Measurements from ENCODE around the gene SMU1. TPM values are rescaled to one million over a fixed set of nuclear protein-coding genes. Genes with fewer than 3 reads are reported as not detected.

Gene SMU1
- 10 to 100 TPM in 2 of 3 donors, 1 to 10 TPM in 1; 4.7 to 13.9 (median 10.5) TPM for polyA plus RNA-seq

DNA sequence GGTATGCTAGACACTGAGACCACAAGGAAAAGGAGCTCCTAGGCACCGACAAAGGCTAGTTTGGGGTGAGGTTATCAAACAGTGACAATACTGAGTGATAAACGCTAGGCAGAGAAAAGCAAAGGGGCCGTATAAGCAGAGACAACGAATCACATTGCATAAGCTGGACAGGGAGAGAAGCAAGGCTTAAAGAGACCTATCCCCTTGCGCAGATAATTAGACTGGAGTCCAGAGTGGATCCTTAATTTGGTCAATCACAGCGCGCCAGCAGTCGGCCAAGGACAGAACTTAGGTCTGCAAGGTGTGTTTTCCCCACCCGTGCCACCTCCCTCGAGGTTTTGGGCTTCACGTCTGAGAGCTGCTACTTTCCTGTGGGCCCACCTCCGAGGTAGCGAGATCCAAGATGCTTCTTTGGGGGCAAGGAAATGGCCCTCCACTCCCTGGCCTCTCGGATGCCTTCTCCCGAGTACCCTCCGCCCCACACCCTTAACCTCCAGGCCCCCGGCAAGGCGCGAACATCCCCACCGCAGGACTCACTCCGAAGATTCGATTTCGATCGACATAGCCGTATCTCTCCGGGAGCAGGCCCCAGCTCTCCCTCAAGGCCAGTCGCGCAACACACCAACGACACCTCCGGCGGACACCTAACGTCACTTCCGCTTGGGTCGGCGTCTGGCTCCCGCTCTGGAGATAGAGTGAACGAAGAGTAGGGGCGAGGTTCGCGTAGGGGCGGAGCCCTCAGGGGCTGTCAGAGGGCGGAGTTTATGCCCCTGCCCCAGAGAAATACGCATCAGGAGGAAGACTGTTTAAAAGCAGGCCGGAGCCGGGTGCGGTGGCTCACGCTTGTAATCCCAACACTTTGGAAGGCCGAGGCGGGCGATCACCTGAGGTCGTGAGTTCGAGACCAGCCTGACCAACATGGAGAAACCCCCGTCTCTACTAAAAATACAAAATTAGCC, at the start of gene SMU1:
Gene SMU1, minus strand, starts transcription at position 629 of the 959 bp plus-strand sequence. Its CDS starts 66 bp downstream, at position 563.
- peak within 1 kb of the TSS; percentile 31 for H3K27ac ChIP-seq (ENCODE audit: low read depth, low read length)
- WGBS, 3 donors = 0 to 1% (median 0%) methylated on average over 53 of the region's 53 CpGs

DNA sequence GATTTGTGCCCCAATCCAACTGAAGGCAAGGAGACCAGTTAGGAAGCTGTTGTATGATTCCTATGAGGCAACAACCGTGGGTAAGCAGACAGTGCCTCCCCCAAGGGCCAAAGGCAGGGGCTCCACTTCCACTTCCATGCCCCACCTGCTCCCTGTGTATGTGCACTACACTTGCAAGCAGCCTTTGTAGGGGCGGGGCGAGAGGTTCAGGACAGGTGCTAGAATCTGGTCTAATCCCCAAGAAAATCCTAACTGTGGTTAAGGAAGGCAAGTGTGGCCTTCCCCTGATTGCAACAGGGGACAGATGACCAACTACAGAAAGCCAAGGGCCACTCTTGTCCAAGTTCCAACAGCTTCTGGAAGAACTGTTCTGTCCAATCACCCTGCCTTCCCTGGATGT, 49.0 kb upstream of the SMU1 start:
- no peak overlapping the region for H3K27ac ChIP-seq (ENCODE audit: low read depth, low read length)
- 68 to 80% (median 76%) methylated on average over 3 of the region's 3 CpGs for WGBS, 3 donors

DNA sequence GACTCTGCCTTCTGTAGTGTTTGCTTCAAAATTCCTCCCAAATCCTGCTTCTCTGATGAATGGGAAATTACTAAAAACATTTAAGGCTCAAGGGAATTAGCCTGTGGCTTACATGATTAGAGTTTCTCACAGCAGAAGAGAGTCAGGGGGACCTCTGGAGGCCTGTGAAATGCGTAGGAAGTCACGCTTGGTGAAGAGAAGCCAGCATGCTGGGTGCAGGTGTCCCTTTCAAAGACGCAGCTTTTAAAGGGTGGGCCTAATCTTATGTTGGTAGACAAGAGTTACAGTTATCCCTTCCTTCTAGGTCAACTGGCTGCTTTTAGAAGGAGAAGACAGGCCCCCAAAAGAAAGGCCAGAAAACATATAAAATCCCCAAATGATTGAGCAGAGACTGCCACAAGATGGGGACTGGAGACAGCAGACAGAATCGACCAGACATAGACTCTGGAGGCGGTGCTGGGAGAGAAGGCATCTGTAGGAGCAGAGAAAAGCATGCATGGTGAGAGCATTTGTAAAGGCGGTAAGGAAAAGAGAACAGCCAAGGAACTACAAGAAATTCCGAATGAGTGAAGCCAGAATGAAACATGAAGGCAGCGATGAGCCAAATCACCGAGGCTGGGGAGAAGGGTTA, 48.4 kb upstream of the SMU1 start:
- H3K27ac ChIP-seq (ENCODE audit: low read depth, low read length) = no peak overlapping the region
- 72 to 77% (median 73%) methylated on average over 9 of the region's 9 CpGs for WGBS, 3 donors

DNA sequence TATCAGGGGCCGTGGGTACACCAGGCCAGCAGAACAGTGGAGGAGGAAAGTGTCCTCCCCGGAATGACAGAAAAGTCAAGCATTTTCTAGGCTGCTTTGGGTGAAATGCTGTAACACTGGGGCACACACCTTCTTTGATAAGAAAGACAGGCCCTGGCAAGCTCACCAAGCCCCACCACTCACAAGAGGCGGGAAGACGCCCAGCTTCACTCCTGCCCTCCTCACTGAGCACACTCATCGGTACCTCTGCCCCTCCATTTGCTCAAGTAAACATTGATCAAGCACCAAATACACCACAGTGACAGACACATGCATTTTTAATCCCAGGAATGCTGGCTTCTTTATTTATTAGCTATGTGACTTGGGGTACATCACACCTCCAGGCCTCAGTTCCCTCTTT, 47.6 kb upstream of the SMU1 start:
- WGBS, 3 donors = 91 to 94% (median 94%) methylated on average over 5 of the region's 5 CpGs
- no peak overlapping the region for H3K27ac ChIP-seq (ENCODE audit: low read depth, low read length)

DNA sequence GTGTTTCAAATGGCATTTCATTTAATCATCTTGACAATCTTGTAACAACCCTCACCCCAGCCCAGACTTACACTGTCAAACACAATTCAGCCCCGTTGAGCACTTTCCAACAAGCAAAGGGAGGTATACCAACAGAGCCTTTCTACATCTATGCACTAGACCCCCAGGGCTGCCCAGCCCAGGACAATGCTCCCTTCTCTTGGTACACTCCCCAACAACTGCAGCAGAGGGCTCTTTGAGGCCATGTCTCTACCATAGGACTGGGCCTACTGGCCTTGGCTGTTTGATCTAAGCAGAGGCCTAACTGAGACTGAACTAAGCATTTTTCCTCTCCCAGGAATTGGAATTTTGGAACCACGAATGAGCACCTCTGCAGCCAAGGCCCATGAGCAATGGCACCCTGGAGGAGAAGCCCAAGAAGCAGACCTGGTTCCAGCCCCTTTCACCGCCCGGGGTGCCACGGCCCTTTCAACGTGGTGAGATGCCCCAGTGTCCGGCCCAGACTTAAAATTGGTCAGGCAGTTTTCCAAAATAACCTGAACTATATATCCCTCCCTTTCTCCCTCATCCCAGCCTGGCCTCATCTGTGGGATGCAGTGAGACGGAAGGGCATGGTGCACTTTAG, 47.0 kb upstream of the SMU1 start:
- no peak overlapping the region for H3K27ac ChIP-seq (ENCODE audit: low read depth, low read length)
- WGBS, 3 donors = 93 to 95% (median 94%) methylated on average over 8 of the region's 8 CpGs

DNA sequence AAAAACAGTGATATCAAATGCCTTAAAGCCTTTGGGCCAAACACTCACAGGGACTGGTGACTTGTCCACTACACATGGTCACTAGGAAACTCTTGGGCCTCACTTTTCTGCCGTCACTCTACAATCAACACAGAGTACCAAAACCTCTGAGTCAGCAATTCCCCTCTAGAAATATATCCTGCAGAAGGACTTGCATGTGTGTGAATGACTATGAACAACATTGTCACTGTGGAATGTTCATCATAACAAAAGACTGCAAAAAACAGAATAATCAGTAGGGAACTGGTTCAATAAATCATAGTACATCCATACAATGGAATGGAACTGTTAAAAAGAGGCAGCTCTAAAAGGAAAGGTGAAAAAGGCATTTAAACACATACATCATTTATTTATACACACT, 44.1 kb upstream of the SMU1 start:
- 81 to 86% (median 86%) methylated on average over 1 of the region's 1 CpG for WGBS, 3 donors
- no peak overlapping the region for H3K27ac ChIP-seq (ENCODE audit: low read depth, low read length)

DNA sequence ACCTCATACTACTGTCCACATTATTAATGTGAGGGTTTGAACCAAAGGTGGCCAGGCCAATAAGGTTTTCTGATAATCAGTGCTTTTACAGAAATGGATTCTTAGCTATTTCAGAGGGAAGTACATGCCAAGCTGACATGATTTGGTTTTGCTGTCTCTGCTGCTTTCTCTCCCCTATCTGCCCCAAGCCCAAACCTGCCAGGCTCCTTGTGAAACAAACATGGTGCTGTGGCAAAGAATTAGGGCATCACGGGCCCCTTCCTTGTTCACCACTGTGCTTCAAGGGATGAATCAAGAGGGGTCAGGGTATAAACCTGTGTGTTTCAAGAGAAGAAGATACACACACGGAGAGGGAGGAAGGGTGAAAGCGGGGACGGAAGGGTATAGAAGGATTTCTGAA, 41.3 kb upstream of the SMU1 start:
- no peak overlapping the region for H3K27ac ChIP-seq (ENCODE audit: low read depth, low read length)
- WGBS, 3 donors = 81 to 96% (median 88%) methylated on average over 4 of the region's 4 CpGs

DNA sequence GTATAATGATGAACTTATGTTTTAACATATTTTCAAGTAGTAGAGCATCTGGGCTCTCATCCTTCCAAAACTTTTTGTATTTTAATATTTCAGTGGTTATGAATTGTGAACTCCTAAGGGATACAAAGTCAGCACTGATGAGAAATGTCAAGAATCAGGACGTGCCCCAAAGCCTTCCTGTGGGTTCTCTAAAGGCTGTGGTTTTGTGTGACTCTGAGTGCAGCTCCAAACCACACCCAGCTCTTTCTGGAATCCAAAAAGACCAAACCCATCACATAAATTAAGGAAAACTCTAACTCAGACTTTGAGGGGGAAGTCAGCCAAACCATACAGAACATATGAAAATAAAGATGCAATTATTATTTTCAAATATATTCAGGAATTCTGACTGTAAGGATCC, 40.8 kb upstream of the SMU1 start:
- 7 to 66% (median 9%) methylated on average over 1 of the region's 1 CpG for WGBS, 3 donors
- H3K27ac ChIP-seq (ENCODE audit: low read depth, low read length) = no peak overlapping the region

DNA sequence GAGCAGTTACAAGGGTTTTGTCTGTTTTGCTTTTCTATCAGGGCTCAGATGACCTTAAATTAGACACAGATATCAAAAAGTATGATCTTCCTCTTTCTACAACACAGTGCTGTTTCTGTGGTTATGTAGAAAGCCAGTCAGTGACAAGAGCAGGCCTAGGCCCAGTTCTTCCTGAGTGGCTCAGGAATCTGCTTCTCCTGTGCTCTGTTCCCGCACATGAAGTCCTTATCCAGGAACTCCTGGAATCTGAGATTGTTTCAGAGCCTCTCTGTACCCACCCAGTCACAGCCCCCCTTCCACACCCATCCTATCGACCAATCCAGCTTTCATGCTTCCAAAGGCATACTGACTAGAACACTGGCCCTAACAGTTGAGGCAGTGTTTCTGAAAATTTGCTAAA, 40.4 kb upstream of the SMU1 start:
- 37 to 78% (median 44%) methylated on average over 2 of the region's 2 CpGs for WGBS, 3 donors
- peak overlapping the region; percentile 17 for H3K27ac ChIP-seq (ENCODE audit: low read depth, low read length)

DNA sequence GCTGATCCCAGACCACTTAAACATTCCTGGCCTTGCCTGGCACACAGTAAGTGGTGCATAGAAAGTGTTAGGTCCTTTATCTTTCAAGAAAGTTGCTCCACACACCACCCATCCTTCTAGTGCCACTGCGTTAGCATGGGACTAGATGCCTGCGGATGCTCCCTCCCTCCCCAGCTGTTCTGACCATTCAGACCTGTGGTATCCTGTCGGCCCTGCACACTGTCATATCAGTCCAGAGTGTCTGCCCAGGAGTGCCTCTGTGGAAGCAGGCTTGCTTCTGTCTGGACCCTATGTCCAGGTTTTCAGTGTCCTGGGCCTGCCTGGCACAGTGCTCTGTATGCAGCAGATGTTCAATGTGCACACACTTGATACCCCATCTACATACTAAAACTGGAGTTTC, 38.3 kb upstream of the SMU1 start:
- 94 to 100% (median 96%) methylated on average over 3 of the region's 3 CpGs for WGBS, 3 donors
- H3K27ac ChIP-seq (ENCODE audit: low read depth, low read length) = no peak overlapping the region

DNA sequence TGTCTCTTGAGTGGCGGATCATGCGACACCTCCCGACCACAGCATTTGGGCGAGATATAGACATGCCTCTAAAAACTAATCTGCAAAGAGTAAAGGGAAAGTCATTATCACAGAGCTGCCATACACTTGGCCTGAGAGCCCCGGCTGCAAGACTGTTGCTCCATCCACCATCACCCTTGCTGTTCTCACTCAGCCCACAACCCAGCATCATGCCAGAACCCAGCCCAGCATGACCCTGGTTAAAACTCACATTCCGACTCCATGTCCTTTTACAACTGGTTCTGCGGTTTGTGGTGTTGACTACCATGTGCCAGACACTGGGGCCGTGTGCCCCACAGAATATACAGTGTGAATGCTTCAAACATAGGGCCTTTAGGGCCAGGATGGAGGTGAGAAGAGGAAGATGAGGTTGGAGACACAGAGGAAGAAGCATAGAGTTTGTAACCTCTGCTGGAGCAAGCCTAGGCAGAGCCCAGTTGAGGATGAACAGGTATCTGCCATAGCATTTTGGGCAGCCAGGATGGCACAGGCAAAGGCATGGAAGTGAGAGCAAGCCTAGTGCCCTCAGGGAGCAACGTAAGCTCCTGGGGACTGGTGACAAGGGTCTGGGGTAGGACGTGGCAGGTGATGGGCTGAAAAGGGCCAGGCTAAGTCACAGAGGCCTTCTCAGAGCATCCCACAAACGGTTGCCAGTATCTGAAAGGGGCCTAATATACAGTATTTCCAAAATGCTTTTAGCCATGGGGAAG, 37.5 kb upstream of the SMU1 start:
- no peak overlapping the region for H3K27ac ChIP-seq (ENCODE audit: low read depth, low read length)
- WGBS, 3 donors = 91 to 94% (median 92%) methylated on average over 11 of the region's 11 CpGs

DNA sequence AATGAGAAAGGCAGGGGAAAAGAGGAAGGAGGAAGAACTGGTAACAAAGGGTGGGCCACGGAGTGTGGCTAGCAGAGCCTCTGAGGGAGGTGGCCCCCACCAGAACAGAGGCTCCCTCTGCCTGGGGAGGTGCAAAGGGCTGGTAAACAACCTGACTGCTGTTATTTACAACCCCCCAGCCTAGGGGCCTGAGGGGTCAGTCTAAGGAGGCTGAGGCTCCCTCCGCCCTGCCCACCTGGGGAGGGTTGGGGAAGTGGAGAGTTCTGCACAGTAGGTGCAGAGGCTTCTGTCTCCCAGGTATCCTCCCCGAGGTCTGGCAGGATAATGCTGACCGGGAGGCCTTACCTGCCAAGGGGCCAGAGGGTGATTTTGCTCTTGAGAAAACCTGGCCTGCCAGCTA, 35.6 kb upstream of the SMU1 start:
- H3K27ac ChIP-seq (ENCODE audit: low read depth, low read length) = no peak overlapping the region
- WGBS, 3 donors = 75 to 88% (median 82%) methylated on average over 4 of the region's 4 CpGs

DNA sequence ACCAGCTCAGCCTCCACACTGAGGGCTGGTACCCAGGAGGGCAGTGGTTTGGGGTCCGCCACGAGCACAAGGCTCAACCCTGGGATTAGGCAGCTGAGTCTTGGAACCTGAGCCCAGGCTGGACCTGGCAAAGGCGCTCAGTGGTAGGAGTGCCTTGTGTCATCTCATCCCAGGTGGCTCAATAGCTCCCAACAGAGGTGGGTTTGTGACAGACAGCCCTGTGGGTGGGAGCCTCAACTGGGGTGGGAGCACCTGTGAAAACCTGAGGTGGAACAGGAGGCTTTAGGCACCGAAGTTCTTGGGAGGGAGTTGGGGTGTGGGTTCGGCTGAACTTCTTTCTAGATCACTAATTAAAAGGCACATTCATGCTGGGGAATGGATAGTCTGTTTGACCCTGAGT, 35.2 kb upstream of the SMU1 start:
- H3K27ac ChIP-seq (ENCODE audit: low read depth, low read length) = no peak overlapping the region
- WGBS, 3 donors = 89 to 91% (median 89%) methylated on average over 5 of the region's 5 CpGs

DNA sequence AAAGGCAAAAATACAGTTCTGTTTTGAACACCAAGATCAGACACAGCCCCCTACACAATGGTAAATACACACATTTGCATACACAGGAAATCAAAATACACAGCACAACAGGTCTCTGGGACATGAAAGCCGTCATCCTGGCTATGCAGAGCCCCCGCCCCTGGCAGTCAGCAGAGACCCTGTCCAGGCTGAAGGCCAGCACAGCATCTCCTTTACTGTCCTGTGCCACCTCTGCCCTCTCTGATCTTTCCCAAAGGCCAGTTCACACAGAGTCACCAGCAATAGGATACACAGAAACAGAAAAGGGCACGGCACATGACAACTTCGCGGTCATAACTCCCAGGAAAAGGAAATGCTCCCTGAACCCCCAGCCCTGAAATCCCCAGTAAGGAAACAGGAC, 34.2 kb upstream of the SMU1 start:
- no peak overlapping the region for H3K27ac ChIP-seq (ENCODE audit: low read depth, low read length)
- 84 to 96% (median 92%) methylated on average over 5 of the region's 5 CpGs for WGBS, 3 donors

DNA sequence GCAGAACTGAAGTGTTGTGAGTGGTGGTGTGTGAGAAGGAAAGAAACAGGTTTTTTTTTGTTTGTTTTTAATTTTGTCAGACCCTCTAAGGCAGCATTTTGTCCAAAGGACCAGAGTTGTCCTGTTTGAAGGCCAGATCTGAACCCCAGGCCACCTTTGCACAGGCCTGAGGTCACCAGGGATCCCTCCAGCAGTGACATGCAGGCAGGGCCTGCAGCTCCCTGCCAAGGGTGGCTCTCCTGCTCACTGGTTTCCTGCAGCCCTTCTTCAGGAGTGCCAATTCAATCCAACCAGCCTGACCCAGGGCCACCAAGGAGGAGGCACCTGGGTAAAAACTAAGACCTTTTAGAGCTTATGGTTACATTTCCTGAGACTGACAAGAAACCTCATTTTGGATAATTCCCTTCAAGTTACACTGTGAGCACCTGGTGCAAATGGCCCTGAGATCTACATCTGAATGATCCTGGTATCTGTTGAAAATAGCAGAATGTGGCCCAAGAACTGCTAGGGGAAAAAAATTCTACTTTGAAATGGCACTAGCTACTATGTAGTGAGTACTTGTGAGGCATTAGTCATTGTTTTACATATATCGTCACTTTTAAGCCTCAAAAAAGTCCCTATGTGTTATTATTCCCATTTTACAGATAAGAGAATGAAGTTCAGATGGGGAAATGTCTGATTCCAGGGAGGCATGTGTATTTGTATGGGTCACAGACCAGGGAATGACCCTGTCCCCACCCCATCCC, 33.5 kb upstream of the SMU1 start:
- no peak overlapping the region for H3K27ac ChIP-seq (ENCODE audit: low read depth, low read length)
- WGBS, 3 donors = 84 to 93% (median 91%) methylated on average over 1 of the region's 1 CpG

DNA sequence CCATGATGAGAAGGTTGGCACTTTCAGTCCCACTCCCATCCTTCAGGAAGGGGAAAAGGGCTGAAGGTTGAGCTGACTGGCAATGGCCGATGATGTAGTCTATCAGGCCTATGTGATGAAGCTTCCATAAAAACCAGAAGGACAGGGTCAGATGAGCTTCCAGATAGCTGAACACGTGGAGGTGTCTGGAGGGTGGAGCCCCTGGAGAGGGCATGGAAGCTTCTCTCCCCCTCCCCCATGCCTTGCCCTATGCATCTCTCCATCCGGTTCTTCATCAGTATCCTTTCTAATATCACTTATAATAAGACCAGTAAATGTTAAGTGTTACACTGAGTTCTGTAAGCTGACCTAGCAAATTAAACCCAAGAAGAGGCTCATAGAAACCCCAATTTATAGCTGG, 32.6 kb upstream of the SMU1 start:
- 73 to 79% (median 79%) methylated on average over 3 of the region's 3 CpGs for WGBS, 3 donors

DNA sequence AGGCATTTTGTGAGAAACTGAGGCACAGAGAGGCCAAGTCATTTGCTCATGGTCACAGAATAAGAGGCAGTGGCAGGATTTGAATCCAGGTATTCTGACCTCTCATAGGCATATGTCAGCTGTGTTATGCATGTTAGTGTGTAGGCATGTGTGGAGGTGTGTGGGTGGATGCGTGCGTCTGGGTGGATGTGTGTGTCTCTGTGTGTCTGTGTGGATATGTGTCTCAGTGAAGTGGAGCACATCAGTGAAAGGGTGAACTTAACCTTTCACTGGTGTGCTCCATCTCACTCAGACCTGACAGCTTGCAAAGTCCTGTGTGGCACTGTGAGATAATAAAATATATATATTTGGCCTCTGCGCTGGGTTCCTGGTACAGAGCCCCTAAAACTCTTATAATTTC, 32.0 kb upstream of the SMU1 start:
- 93 to 96% (median 95%) methylated on average over 3 of the region's 3 CpGs for WGBS, 3 donors
- H3K27ac ChIP-seq (ENCODE audit: low read depth, low read length) = no peak overlapping the region

More for the DNA sequence above, 32.6 kb upstream of the SMU1 start:
- H3K27ac ChIP-seq (ENCODE audit: low read depth, low read length) = no peak overlapping the region

DNA sequence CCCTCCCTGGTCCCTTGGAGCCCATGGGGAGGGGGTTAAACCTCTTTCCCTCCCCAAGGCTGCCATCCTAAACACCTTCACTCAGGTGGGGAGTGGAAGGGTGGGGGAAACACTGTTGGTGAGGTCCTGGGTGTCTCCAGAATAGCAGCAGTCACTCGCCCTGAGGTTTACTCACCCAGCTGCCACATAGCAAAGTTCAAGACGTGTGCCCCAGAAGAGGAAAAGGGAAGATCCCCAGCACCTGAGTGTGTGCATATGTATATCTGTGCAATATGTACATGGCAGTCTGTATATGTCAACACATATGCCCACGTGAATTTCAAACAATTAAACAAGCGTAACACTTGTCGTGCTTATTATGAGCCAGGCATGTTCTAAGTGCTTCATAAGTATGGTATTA, 31.3 kb upstream of the SMU1 start:
- no peak overlapping the region for H3K27ac ChIP-seq (ENCODE audit: low read depth, low read length)
- whole genome bisulfite sequencing, 3 donors = 60 to 65% (median 63%) methylated on average over 5 of the region's 5 CpGs

Measured in adipose tissue (tissue), 3 donors.